NCI-H2081 treated with DMSO at 0.1 percent for 48 hours (cell line): ENCODE measurements around the gene RAX.

Experiments
- DNase-seq: peaks from one replicate; lab custom pipeline; 2025; lab: John Stamatoyannopoulos, UW

The RAX gene

DNA sequence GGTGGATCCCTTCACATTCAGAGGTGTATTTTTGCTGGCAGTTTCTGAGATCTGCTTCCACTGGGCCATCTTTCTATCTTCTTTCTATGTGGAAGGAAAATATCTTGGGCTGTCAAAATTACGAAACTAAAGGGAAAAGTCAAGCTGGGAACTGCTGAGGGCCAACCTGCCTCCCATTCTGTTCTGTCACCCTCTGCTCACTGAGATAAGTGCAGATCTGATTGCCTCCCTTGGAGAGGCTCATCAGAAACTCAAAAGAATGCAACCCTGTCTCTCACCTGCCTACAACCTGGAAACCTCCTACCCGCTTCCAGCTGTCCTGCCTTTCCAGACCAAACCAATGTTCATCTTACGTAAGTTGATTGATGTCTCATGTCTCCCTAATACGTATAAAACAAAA lies 26.5 kb downstream of the RAX start:
- no peak for DNase-seq

DNA sequence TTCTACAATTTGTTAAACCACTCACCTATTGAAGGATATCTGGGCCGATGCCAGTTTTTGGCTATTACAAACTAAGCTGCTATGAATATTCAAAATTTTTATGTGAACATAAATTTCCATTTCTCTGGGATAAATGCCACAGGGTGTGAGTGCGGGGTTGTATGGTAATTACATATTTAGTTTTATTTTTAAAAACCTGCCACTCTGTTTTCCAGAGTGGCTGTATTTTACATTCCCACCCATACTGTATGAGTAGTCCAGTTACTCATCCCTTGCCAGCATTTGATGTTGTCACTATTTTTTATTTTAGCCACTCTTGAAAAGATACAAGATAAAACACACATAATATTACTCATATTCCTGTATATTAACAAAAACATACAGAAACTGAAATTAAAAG lies 30.3 kb downstream of the RAX start:
- no peak for DNase-seq

DNA sequence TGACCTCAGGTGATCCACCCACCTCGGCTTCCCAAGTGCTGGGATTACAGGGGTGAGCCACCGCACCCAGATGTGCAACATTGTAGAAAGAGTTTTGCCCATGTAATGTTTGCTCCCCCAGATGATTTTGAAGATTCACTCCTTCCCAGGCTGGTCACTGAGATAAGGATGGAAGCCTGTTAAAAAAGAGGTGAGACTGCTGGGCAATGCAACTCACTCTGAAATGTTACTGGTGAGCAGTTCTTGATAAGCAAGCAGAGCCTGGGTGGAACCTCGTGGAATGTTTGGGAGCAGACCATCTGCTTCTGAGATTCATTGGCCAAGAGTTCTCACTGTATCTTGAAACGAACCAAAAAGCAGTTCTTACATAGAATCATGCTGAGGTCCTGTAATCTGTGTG lies 33.6 kb downstream of the RAX start:
- no peak for DNase-seq

DNA sequence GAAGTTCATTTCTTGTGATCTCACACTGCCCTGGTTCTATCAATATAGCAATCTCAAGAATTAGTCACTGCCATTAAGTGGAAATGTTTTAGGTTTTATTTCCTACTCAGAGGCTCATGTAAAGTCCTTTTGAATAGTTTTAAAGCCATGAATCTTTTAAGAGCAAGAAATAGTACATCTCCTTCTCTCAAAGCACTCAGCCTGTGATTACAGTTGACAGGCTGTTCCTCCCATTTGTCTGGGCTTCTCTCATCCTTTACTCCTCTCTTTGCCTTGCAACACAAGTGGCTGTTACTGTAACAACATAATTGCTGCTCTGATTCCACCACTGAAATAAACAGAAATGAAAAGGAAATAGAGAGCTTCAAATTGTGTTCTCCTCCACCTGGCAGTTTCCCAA lies 34.9 kb downstream of the RAX start:
- no peak for DNase-seq

DNA sequence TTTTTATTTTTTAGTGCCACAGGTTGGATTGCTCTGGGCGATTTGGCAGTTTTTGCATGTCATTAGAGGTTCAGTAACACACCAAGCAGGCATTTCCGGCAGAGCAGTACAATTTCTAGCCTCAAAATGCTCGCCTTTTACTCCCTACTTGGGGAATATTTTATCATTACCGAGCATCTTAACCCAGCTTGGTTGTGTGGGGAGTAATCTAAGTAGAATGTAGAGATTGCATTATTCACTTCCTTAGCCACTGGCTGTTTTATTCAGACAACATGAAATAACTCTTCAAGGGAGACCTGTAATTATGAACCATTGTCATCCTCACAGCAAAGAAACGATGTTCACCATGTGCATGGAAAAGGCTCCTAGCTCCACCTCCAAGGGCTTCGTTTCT lies 40.2 kb downstream of the RAX start:
- no peak for DNase-seq

DNA sequence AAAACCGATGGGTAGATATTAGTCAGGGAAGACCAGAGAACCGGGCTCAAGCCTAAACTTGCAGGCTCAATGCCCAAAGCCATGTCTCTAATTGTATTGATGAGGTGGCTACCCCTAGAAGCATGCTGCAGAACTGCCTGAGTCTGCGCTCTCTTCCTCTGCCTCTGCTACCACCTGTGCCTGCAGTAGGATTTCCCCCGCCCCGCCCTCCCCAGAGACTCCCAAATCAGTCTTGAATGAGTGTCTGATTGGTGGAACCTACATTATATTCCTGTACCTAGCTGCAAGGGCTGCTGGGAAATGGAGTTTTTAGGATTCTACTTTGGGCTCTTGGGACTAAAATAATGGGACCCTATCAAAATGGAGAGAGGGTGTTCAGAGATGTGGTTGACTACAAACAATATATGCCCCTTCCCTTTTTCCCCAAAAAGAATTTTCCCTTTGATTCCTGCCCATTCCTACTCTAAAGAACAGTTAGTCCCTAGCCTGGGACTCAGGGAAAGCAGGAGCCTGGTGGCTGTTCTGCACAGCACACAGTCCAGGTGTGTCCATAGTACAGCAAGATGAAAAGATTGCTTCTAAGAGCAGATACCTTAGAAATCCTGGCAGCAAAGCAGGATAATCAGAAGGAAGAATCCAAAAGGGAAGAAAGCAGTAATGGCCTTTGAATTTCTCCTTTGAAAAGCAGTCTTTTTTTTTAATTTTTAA lies 40.8 kb downstream of the RAX start:
- DNase-seq: no peak

DNA sequence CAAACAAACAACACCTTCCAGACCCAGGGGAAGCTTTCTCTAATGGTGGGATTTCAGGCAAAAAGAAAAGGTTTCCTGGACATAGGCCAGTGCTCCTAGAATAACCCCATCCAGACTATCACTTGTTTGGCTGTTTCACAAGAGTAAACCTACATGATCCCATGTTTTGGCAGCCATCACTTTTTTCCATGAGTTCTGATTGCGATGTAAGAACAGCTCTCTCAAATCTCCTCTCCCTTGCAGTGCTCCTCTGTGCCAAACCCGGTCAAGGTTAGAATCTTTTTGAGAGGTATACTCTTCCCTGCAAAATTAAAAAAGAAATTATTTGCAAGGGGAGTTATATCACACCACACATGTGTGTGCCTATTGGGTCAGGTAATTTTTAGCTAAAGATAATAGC lies 41.4 kb downstream of the RAX start:
- no peak for DNase-seq

DNA sequence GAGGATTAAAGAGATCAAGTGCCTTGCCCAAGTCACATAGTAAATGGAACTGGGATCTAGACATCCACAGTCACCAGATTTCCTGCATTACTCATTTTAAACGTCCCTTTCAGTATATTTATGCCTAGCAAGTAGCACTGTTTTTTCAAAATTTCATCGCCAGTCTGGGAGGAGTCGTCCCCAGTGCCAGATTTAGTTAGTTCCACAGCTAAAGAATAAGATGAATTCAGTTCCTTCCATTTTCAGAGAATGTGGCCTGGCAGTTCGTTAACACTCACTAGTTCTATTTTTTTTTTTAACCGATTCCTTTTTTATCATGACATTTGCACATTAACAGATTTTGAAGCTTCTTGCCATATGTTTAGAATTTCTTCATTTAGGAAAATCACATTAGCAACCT lies 42.1 kb downstream of the RAX start:
- no peak for DNase-seq

DNA sequence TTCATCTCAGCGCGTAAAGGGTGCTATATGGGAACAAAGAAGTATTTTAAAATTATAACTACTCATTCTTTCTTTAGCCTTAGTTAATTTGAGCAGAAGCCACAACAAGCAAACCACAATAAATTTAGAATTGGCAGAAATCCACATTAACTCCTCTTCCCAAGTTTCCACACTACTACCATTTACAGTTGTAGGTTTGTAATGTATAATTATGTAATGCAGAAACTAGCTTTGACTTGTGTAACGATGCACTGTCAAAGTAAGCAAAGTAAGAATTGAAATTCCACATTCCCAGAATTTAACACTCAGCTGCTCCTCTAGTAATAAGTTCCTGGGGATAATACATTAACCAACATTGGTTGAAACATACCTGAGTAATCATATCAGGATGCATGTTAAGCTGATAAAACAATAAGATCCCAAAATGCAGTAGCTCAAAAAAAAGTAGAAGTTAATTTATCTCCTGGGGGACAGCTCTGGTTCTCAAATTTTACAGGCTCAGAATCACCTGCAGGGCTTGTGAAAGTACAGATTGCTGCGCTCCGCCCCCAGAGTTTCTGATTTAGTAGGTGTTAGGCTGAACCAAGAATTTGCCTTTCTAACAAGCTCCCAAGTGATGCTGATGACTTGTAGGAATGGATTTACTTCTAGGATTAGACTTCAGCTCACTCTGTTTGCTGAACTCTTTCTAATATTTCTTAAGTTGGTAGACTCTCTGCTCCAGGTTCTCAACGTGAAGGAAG lies 43.4 kb downstream of the RAX start:
- no peak for DNase-seq

DNA sequence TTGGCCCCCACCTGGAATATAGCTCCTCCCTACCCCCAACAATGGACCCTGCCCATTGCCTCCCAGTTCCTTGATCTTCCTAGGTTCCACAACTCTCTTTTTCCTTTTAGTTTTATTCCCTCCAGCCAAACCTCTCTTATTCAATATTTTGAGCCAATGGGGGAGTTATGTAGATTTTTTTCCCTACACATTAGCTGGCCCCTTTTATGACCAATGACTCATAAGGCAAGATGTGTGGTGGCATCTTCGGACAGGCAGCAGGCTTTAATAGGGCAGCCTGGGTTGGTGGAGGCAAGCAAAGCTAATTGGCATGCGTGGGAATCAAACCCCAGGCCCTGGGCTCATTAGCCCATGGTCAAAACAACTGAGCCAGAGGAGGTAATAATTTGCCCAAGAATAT lies 44.1 kb downstream of the RAX start:
- no peak for DNase-seq

DNA sequence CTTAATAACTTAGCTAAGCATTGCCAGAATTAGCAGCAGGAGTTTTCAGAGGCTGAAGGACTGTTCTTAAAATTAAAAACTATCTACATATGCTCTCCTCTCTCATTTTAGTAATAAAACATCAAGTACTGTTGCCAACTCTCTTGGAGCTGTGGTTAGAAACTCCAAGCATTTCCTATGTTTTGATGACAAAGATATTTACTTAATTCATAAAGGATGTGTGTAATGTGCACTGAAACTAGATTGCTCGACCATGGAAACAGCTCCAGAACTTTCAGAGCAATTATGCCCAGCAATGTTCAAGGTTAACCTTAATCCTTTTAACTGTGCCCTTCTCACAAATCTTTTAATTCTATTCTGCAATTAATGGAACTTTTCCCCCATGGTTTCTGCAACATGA lies 44.9 kb downstream of the RAX start:
- no peak for DNase-seq

DNA sequence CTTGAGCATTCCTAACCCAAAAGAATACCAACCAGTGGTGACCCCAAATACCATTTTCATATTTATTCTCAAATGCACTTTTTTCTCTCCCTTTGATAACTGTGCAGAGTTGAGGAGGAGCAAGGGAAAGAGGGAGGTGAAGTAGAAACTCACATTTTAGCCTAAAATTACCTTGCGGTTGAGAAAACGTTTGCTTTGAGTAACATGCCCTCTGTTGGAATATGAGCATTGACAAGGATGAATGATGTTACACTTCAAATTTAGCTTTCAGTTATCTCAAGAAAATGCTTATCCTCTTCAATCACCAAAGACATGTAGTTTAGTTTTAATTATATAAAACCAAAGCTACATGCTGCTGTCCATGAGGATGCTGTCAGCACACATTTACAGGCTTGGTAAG lies 50.9 kb downstream of the RAX start:
- no peak for DNase-seq

DNA sequence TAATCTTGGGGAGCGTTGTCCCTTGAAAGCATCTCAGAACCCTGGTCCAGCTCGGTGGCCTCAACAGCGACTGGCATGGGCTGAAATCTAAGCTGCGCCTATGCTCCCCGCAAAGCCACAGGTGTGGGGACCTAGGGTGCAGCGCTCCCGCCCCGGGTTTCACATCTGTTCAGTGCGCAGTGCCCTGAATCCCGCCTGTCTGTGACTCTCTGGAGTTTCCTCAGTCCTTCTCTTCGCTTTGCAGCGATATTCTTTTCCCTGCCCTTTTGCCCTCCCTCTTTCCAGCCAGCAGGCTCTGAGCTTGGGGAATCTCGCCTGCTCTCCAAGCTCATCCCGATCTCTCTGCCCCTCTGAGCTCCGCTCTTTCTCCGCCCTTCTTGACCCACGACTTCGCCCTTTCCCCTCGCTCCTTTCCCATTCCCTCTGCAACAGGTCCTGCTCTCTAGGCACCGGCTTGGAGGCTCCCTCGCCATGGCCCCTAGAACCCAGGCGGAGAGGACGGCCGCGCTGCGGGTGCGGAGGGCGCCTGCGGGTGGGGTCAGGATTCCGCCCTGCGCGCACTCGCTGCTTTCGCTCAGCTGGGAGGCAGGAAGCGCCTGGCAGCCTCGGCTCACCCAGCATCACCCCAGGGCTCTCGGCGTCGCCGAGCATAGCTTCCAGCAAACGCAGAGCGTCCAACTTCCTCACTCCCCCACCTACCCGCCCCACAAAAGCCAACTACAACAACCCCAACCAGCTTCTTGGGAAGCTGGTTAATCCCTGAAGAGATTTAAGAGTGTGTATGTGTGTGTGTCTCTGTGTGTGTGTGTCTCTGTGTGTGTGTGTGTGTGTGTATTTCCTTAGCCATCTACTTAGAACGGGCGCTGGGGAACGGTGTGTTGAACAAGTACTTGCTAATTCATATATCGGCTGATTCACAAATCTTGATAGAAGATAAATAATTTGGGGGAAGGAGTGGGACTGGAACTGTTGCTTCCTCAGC lies 52.2 kb downstream of the RAX start:
- no peak for DNase-seq

DNA sequence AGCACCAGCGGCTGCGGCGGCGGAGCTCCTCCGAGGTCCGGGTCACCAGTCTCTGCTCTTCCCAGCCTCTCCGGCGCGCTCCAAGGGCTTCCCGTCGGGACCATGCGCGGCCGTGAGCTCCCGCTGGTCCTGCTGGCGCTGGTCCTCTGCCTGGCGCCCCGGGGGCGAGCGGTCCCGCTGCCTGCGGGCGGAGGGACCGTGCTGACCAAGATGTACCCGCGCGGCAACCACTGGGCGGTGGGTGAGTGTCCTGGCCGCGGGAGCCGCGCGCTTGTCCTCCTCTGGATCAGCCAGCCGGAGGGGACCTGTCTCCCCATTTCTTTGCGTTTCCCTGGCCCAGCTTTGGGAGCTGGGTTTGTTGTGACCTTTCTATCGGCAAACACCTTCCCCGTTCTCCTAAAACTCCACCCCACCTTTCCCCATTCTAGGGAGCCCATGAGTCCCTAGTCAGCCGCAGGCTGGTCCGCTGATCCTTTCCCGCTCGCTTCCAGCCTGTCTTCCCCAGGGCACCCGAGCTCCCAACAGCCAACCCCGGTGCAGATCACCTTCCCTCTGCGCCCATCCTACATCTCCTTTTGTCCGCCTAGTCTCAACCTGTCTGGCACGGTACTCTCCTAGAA lies 53.0 kb downstream of the RAX start:
- no peak for DNase-seq

DNA sequence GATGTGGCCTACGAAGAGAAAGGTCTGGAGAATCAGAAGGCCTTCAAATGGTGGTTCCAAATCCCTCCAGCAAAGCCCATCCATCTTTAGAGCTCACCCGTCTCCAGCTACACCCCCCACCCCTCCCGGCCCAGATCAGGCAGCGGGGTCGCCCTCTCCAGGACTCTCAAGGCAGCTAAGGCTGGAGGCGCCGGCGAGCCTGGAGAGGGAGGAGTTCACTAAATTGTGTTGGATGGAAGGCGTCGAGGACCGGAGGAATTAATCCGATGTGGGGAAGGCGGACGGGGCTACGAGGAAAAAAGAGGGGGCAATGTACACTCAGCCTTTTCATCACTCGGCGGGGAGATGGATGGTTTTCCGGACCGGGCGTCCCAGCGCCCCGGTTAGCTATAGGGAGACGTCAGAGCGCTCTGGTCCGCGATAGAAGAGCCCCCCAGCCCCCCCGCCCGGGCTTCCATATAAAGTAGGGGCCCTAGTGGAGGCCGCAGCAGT lies 53.5 kb downstream of the RAX start, which contains the start of gene GRP:
GRP (plus strand) TSS at position 487 of the 492 bp plus-strand sequence. CDS start 108 bp downstream, outside the sequence.
- DNase-seq: no peak

DNA sequence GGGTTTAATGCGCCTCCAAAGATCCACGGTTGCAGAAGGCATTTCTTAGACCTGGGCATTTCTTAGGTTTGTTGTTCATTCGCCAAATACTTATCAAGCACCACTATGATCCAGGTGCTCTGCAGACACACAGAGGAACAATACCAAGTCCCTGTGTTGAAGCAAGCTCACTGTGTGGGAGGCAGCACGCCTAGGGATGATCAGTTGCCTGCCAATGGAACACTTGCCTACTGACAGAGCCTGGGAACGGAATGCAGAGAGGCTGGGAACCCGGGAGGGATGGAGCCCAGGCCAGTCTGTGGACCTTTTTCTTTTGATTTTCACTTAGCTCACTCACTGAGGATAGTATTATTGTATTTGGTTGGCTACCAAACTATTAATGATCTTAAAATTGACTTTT lies 55.2 kb downstream of the RAX start:
- no peak for DNase-seq
